Stomach (tissue), 4 donors: Measurements from ENCODE around the gene CCL21.
A peak's percentile ranks its signal among the peaks of the same experiment; 100 is the strongest.

Experiments
- CTCF ChIP-seq, 7 experiments: fragments of 450-650 bp in 4 of 7; fragments of 200-600 bp in 3 of 7; sonication (generic) in 3 of 7; IDR thresholded peaks; one replicate each; pipeline ENCODE4 v1.5.1; 2016 to 2019; ENCODE audit warnings: antibody characterized with exemption in 7 of 7, control low read depth in 2 of 7, mild to moderate bottlenecking in 1 of 7
- POLR2AphosphoS5 ChIP-seq, 3 donors: sonication (generic); formaldehyde crosslinking; IDR thresholded peaks; one replicate each; pipeline ENCODE4 v1.6.1; 2016; ENCODE audit warnings: antibody characterized with exemption in 3 of 3

GRCh38 chr9:34737677-34738260 lies 27.8 kb upstream of the CCL21 start:
- TF ChIP-seq CTCF (IDR thresholded peaks at IDR 0.05): no peak
- peak in 1 of 3 donors; percentile 38 for TF ChIP-seq POLR2AphosphoS5 (IDR thresholded peaks at IDR 0.05)
